NOMO-1 treated with dmso at 0.1 percent for 144 hours (cell line): ENCODE results near the gene BHLHE23.

ENCODE experiments used
- DNase-seq: peaks from one replicate; lab custom pipeline; 2025; ENCODE audit not compliant: unreplicated experiment; lab: John Stamatoyannopoulos, UW

Gene BHLHE23

DNA sequence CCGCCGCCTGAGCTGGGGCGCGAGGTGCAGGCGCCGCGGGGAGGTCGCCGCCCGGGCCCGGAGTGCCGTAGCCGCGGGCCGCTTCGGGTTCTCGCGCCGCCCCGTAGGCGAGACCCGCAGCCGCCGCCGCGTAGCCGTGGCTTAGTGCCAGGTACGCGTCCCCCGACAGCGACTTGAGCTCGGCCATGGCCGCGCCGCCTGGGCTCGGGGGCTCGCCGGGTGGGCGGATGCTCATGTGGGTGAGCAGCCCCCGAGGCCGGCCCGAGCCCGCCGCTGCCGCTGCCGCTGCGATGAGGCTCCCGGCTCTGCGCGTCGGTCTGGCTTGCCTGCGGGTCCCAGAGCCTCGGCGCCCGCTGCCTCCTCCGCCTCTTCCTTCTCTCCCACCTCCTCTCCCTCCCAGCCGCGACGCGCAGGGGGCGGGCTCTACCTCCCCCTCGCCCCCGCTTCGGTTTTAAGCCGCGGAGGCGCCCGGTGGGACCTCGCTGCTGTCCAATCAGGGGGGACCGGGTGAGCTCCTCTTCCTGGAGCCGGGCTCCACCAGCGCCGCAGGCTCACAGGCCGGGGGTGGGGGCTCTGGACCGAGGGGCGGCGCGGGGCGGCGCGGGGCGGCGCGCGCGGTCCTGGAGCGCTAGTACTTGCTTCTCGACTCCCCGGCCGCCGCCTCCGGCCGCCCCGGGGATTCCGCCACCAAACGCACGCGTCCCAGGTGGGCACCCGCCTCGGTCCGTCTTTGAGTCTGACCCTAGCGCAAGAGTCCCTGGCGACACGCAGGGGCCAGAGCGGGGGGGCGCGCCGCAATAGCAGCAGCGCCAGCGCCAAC is at the start of gene BHLHE23:
Gene BHLHE23 (minus strand): TSS at position 425 of the 820 bp plus-strand sequence. CDS start 190 bp downstream, at position 235.
- DNase-seq, result no peak

GRCh38 chr20:63055575-63056235 is 48.9 kb upstream of the BHLHE23 start:
- no peak for DNase-seq

DNA sequence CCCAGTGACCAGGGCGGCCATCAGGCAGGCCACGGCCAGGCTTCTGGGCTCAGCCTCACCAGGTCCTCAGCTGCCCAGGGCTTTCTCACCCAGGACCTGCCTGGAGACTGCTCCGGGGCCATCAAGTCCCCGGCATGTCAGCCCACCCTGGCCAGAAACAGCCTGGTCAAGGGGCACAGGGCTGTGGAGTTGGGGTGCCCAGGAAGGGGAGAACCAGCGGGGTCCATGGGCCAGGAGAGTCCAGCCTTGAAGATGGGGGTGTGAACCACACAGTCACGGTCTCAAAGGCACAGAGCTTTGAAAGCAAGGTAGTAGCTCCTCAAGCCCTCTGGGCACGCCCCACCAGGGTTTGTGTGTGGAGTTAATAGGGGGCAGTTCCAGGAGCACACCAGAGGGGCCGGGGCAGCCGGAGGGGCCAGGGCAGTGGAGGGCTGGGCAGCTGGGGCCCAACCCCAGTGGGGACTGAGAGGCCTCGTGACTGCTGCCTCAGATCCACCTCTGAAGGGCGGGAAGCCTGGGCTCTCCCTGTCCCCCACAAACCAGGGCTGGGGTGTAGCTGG is 48.0 kb upstream of the BHLHE23 start:
- DNase-seq, result no peak

- DNase-seq, result no peak
Observed at GRCh38 chr20:63054103-63054474, 47.3 kb upstream of the BHLHE23 start.

DNA sequence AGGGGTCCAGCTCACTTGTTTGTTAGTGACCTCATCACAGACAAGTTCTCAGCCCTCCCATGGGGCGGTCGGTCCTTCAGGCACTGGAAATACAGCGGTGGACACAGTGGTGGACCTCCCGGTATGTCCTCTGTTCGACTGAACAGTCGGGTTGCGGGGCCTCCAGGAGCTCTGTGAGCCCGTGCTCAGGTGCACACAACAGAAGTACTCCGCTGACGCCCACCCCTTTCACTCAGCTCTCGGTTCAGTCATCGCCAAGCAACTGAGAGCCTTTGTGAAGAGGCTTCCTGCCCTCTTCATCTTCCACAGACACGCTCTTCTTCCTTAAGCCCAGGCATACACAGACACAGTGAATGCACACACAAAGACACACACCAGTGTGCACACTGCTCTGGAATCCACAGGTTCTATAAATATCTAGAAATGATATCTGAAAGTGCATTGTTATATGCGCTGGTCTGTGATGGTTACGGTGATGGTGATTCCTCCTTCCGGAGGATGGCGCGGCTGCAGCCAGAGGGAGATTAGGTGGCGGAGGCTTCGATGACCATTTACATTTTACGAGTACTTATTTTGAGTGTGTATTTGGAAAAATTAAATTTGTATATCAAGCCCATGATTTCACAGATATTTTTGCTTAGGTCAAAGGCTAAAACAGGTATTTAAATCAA is 46.8 kb upstream of the BHLHE23 start:
- DNase-seq, result no peak

DNA sequence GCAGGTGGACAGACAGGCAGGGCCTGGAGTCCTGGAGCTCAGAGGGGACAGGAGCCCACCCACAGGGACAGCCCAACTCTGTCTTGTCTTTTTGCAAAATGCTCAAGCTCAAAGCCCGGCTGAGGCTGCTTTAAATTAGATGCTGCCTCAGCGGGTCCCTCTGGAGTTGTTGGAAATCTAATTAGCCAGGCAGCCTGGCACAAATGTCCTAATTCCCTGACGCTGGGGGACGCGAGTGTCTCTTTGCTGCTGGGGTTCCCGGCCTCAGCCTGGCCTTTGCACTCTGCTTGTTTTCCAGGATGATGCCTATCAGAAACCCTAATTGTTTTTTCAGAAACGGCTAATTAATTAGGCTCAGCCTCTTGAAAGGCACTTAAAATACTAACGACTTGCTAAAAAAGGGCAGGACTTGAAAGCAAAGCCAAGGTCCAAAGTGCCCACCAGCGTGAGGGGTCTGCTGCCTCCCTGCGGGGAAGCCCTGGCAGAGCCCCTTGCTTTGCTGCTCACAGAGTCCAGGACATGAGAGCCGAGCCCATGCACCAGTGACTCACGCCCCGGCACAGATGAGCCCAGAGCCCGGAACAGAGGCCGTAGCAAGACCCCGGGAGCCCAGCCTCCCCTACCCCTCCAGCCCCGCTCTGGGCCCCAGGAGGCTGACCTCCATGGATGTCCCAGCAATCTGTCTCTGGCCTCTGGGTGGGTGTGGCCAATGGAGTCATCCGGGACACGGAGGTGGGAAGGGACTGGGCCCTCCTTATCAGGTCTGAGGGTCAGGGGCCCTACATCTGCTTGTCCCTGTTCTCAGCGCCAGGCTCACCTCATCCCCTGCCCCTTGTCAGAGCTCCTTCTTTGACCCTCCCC is 46.0 kb upstream of the BHLHE23 start:
- no peak for DNase-seq

GRCh38 chr20:63051911-63052310 is 45.1 kb upstream of the BHLHE23 start:
- no peak for DNase-seq

GRCh38 chr20:63051186-63051860 is 44.6 kb upstream of the BHLHE23 start:
- DNase-seq, result no peak

DNA sequence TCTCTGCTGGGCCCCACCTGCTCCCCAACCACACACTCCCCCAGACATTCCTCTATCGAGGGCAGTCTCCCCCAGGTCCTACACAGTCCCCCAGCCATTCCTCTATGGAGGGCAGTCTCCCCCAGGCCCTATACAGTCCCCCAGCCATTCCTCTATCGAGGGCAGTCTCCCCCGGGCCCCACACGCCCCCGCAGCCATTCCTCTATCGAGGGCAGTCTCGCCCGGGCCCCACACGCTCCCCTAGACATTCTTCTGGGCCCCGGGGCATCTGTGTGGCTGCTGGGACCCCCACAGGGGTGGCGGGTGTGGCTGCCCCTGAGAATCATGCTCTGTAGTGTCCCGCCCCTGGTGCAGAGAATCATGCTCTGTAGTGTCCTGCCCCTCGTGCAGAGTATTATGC is 43.6 kb upstream of the BHLHE23 start:
- DNase-seq, result no peak

DNA sequence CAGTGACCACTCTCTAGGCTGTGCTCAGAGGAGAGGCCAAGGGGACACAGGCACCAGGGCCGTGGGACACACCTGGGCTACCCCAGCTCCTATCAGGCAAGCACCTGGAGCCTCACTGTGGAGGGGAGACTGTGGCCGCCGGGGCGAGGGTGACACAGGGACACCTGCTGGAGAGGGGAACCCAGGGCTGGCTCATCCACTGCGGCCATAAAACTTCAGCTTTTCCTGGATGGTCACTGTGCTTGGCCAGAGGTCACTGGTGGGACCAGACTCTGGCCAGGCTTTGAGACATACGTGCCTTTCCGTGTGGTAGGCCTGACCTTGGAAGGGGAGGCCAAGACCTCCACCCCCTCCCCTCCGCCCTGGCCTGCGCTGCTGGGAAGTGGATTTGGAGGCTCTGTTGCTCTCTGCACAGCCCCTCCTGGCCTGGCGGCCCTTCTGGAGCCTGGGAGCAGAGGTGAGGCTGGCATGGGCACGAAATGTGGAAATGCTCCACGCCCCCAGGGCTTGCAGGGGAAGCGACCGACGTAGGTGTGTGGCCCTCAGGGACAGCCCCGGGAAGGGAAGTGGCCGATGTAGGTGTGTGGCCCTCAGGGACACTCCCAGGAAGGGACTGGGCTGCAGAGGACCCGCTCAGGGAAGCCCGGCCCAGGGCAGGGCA is 42.9 kb upstream of the BHLHE23 start:
- no peak for DNase-seq

GRCh38 chr20:63049191-63049518 is 42.4 kb upstream of the BHLHE23 start:
- no peak for DNase-seq

- DNase-seq, result no peak
Observed at GRCh38 chr20:63048516-63049190, 41.9 kb upstream of the BHLHE23 start.

GRCh38 chr20:63047946-63048345 is 41.2 kb upstream of the BHLHE23 start:
- no peak for DNase-seq

- no peak for DNase-seq
Observed at GRCh38 chr20:63047267-63047666, 40.5 kb upstream of the BHLHE23 start.

DNA sequence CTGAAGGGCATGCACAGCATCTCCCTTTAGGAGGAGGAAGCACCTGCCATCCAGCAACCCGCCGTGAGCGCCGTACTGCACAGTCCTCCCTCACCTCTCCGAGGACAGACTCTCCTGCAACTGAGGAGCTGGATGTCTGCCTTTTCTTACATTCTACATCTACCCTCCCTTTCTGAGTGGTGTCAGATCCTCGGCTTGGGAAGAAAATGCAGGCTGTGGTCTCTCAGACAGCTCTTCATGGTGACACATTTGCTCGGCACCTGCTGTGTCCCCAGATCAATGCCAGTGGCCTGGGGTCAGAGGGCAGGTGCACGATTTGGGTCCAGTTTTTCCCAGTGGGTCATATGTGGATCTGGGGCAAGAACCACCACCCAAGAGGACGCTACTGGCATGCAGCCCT is 40.1 kb upstream of the BHLHE23 start:
- DNase-seq, result no peak

GRCh38 chr20:63045991-63046390 is 39.2 kb upstream of the BHLHE23 start:
- DNase-seq, result no peak

DNA sequence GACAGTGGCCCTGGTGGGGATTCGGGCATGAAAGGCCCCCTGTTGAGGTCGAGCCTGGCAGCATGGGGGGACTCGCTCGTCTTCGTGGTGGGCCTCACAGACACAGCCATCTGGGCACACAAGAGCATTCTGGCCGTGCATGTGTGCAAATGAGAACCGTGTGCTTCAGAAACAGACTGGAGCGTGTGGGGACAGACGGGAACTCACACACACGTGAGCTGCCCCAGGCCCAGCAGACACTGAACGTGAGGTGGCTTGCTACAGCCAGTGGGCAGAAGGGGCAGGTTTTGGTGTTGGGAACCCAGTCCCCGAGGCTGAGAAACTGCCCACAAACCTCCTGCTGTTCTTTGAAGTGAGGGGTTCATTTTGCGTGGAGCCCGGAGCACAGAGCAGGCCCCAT is 38.6 kb upstream of the BHLHE23 start:
- DNase-seq, result no peak

DNA sequence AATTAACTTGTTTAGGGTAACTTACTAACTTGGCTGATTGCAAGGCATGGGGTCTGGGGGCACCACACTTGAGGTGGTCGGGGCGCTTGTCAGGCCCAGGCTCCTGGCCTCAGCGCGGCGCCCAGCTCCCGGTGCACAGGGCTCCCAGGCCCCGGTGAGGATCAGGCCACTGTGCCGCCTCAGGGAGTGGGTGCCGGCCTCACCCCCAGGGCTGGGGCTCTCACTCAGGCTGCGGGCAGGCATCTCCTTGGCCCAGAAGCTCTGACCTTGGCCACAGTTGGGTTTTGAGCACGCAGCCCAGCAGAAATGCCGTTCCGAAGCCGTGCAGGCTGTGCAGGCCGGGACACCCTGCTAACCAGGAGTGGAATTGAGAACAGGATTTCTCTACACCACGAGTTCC is 37.8 kb upstream of the BHLHE23 start:
- DNase-seq, result no peak

DNA sequence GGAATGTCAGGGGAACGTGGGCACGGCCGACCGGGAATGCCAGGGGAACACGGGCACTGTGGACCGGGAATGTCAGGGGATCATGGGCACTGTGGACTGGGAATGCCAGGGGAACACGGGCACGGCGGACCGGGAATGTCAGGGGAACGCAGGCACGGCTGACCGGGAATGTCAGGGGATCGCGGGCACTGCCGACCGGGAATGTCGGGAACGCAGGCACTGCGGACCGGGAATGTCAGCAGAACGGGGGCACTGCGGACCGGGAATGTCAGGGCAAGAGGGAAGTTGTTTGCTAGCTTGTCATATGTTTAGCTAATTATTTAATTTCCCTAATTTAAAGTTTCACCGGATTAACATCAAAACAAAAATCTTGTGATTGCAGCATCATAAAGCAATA is 37.4 kb upstream of the BHLHE23 start:
- DNase-seq, result no peak
